GM23338 (cell line): ENCODE data around the gene CCDC6. TPM values are rescaled to one million over a fixed set of nuclear protein-coding genes. Genes with fewer than 3 reads are reported as not detected.

Source experiments
- ATAC-seq: fragments of 200-7000 bp; cut with Tn5 transposase; 3 replicates; pipeline ENCODE4 v1.9.1; 2020
- DNase-seq: peaks from one replicate; pipeline ENCODE4 v3.0.0-alpha.2; 2015; ENCODE audit warnings: low spot score
- H2AFZ ChIP-seq: fragments of 200-600 bp; sonication (generic); 2 replicates; pipeline ENCODE4 v1.8.0; 2016; ENCODE audit warnings: antibody characterized with exemption, mild to moderate bottlenecking, moderate library complexity
- H3F3A ChIP-seq: fragments of 200-600 bp; sonication (generic); replicated peaks from 2 replicates; pipeline ENCODE4 v1.8.0; 2017; ENCODE audit warnings: antibody characterized with exemption, mixed run types, low read depth
- H3K27ac ChIP-seq: fragments of 200-600 bp; sonication (generic); 2 replicates; pipeline ENCODE4 v1.6.1; 2016; ENCODE audit warnings: low read depth
- H3K27me3 ChIP-seq: fragments of 200-600 bp; sonication (generic); 2 replicates; pipeline ENCODE4 v1.8.0; 2016; ENCODE audit warnings: mild to moderate bottlenecking, mixed run types, moderate library complexity; ENCODE audit not compliant: insufficient read depth
- H3K36me3 ChIP-seq: fragments of 200-600 bp; sonication (generic); 2 replicates; pipeline ENCODE4 v1.8.0; 2016; ENCODE audit warnings: mild to moderate bottlenecking; ENCODE audit not compliant: insufficient read depth
- H3K4me1 ChIP-seq: fragments of 200-600 bp; sonication (generic); 2 replicates; pipeline ENCODE4 v1.8.0; 2016; ENCODE audit warnings: mild to moderate bottlenecking, moderate library complexity; ENCODE audit not compliant: insufficient read depth
- H3K4me2 ChIP-seq: fragments of 200-600 bp; sonication (generic); 2 replicates; pipeline ENCODE4 v1.7.1; 2017; ENCODE audit warnings: mixed run types
- H3K4me3 ChIP-seq: fragments of 200-600 bp; sonication (generic); 2 replicates; pipeline ENCODE4 v1.6.1; 2016; ENCODE audit warnings: mixed run types
- H3K79me2 ChIP-seq: fragments of 200-600 bp; sonication (generic); replicated peaks from 2 replicates; pipeline ENCODE4 v1.8.0; 2017; ENCODE audit warnings: mild to moderate bottlenecking; ENCODE audit not compliant: insufficient read depth
- H3K9me2 ChIP-seq: fragments of 200-600 bp; sonication (generic); 2 replicates; pipeline ENCODE4 v1.8.0; 2017; ENCODE audit not compliant: insufficient read depth
- H4K20me1 ChIP-seq: fragments of 200-600 bp; sonication (generic); replicated peaks from 2 replicates; pipeline ENCODE4 v1.8.0; 2017; ENCODE audit warnings: mild to moderate bottlenecking; ENCODE audit not compliant: insufficient read depth
- H3K27ac Mint-ChIP-seq: 2 replicates; pipeline ENCODE4 v1.8.0; 2020; ENCODE audit warnings: inconsistent platforms, mild to moderate bottlenecking, moderate library complexity, mixed read lengths
- H3K27me3 Mint-ChIP-seq: 3 replicates; pipeline ENCODE4 v1.8.0; 2022; ENCODE audit warnings: low read depth, mild to moderate bottlenecking, moderate library complexity, mixed read lengths, inconsistent platforms; ENCODE audit not compliant: insufficient read depth, poor library complexity
- H3K36me3 Mint-ChIP-seq: 3 replicates; pipeline ENCODE4 v1.8.0; 2021; ENCODE audit warnings: low read depth, mild to moderate bottlenecking, inconsistent platforms, moderate library complexity, mixed read lengths
- H3K4me1 Mint-ChIP-seq: 3 replicates; pipeline ENCODE4 v1.8.0; 2020; ENCODE audit warnings: mild to moderate bottlenecking, inconsistent platforms, mixed read lengths
- H3K4me3 Mint-ChIP-seq: 3 replicates; pipeline ENCODE4 v1.8.0; 2021; ENCODE audit warnings: moderate library complexity, mild to moderate bottlenecking, inconsistent platforms, mixed read lengths
- H3K9me3 Mint-ChIP-seq: 3 replicates; pipeline ENCODE4 v1.8.0; 2020; ENCODE audit warnings: moderate library complexity, mild to moderate bottlenecking, inconsistent platforms, mixed read lengths
- CREB1 ChIP-seq: fragments of 250-450 bp; sonication (Bioruptor Pico); IDR thresholded peaks from 2 replicates; pipeline ENCODE4 v1.5.0; 2020; ENCODE audit warnings: low read depth, mild to moderate bottlenecking, moderate library complexity
- ZNF331 ChIP-seq: fragments of 250-450 bp; sonication (Bioruptor Pico); IDR thresholded peaks from 2 replicates; pipeline ENCODE4 v1.5.0; 2020; ENCODE audit warnings: low read depth, mild to moderate bottlenecking, moderate library complexity
- polyA plus RNA-seq: library from polyadenylated mRNA; unstranded; fragments of >200 nt; fragmentation: Nextera tagmentation; extraction: Ambion mirVana; gene quantifications from 2 replicates; pipeline ENCODE4 v1.2.1, GENCODE V29; 2016
- total RNA-seq: library from RNA; depleted of rRNA; stranded (reverse); fragments of >200 nt; shearing (Covaris generic); gene quantifications from 2 replicates; pipeline ENCODE4 v1.2.3, GENCODE V29; 2014
- TF ChIP-seq, protein P1 (sequence below): IDR thresholded peaks from 2 replicates; pipeline ENCODE4 v1.6.1; 2016; ENCODE audit warnings: antibody characterized with exemption
- TF ChIP-seq, protein P2 (sequence below): IDR thresholded peaks from one replicate; pipeline ENCODE4 v1.6.1; 2018; ENCODE audit warnings: antibody characterized with exemption; ENCODE audit not compliant: unreplicated experiment

The CCDC6 gene
- total and polyA plus RNA-seq, 2 experiments from 2014 or later, result 32.5 to 66.9 TPM

DNA sequence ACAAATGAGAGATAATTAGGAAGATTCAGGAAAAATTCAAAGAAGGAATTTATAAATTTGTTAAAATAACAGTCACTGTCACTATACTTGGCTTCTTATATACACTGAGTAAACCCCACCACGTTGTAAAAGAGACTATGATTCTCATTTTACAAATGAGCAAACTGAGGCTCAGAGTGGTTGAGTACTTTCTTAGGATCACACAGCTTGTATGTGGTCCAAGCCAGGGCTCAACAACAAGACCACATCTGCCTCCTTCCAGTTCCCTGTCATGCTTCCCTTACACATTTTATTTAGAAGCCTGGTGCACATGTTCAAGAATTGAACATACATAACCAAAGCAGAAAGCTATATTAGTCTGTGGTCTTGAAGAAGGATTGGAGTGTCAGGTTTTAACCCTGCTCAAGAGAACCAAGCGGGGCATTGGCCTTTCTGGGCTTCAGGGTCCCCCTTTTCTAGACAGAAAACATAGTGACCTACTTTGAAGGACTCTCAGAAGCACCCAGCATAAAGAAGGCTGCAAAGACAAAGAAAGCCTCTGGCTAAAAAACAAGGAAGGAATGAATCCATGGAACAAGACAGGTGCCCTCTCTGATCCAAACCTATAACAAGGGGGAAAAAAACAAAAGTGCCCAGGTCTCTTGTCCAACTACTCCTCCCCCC is 153.9 kb downstream of the CCDC6 start:
- H3K27me3 Mint-ChIP-seq, result peaks cover 7% of the 10 kb centered on the region
- no peak overlapping the region for H3K4me3 Mint-ChIP-seq
- no peak overlapping the region for H3K27ac ChIP-seq
- TF ChIP-seq, protein P1, sequence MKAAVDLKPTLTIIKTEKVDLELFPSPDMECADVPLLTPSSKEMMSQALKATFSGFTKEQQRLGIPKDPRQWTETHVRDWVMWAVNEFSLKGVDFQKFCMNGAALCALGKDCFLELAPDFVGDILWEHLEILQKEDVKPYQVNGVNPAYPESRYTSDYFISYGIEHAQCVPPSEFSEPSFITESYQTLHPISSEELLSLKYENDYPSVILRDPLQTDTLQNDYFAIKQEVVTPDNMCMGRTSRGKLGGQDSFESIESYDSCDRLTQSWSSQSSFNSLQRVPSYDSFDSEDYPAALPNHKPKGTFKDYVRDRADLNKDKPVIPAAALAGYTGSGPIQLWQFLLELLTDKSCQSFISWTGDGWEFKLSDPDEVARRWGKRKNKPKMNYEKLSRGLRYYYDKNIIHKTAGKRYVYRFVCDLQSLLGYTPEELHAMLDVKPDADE, result no peak
- no peak for TF ChIP-seq CREB1 (CRISPR knock-in tag)
- TF ChIP-seq, protein P2, sequence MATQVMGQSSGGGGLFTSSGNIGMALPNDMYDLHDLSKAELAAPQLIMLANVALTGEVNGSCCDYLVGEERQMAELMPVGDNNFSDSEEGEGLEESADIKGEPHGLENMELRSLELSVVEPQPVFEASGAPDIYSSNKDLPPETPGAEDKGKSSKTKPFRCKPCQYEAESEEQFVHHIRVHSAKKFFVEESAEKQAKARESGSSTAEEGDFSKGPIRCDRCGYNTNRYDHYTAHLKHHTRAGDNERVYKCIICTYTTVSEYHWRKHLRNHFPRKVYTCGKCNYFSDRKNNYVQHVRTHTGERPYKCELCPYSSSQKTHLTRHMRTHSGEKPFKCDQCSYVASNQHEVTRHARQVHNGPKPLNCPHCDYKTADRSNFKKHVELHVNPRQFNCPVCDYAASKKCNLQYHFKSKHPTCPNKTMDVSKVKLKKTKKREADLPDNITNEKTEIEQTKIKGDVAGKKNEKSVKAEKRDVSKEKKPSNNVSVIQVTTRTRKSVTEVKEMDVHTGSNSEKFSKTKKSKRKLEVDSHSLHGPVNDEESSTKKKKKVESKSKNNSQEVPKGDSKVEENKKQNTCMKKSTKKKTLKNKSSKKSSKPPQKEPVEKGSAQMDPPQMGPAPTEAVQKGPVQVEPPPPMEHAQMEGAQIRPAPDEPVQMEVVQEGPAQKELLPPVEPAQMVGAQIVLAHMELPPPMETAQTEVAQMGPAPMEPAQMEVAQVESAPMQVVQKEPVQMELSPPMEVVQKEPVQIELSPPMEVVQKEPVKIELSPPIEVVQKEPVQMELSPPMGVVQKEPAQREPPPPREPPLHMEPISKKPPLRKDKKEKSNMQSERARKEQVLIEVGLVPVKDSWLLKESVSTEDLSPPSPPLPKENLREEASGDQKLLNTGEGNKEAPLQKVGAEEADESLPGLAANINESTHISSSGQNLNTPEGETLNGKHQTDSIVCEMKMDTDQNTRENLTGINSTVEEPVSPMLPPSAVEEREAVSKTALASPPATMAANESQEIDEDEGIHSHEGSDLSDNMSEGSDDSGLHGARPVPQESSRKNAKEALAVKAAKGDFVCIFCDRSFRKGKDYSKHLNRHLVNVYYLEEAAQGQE, result no peak
- H3K4me2 ChIP-seq, result no peak overlapping the region
- H3K27me3 ChIP-seq, result no peaks in the 10 kb centered on the region
- ATAC-seq (no peak), DNase-seq (no peak)
- H3F3A ChIP-seq, result no peaks in the 10 kb centered on the region
- H2AFZ ChIP-seq, result no peak overlapping the region
- no peaks in the 10 kb centered on the region for H3K36me3 ChIP-seq
- H3K36me3 Mint-ChIP-seq, result no peaks in the 10 kb centered on the region
- H3K9me2 ChIP-seq, result no peaks in the 10 kb centered on the region
- H3K4me1 ChIP-seq, result 0 out of 2 replicates have a peak, but pooled peaks cover 3% of the 10 kb centered on the region
- H3K4me3 ChIP-seq, result no peak overlapping the region
- H3K27ac Mint-ChIP-seq, result no peak overlapping the region
- H3K4me1 Mint-ChIP-seq, result peaks cover 3% of the 10 kb centered on the region; the same call in 2 of the 3 replicates
- no peaks in the 10 kb centered on the region for H4K20me1 ChIP-seq
- no peaks in the 10 kb centered on the region for H3K79me2 ChIP-seq
- no peaks in the 10 kb centered on the region for H3K9me3 Mint-ChIP-seq

DNA sequence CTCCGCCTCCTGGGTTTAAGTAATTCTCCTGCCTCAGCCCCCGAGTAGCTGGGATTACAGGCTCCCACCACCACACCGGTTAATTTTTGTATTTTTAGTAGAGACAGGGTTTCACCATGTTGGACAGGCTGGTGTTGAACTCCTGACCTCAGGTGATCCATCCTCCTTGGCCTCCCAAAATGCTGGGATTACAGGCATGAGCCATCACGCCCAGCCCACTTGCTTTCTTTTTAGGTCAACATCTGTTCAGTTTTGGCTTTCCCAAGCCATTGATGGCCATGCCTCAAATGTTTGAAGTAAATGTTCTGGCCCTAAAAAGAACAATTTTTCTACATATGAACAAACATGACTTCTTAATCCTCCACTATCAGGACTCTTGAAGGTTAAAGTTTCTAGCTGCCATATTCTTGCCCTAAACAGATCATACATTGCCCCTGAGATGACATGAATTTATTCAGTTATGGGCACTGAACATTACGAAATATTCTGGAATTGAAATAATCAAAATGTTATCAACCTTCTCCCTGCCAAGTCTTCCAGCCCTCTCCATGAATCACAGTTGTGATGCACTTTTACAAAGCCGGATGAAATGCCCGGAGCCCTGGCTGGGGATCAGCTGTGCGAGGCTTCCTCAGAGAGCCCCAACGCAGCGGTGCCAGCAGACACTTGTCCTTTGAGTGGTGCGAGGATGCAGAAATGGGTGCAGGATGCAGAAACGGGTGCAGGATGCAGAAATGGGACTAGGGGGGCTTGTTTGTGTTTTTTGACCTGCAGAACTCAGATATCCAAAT is 156.0 kb downstream of the CCDC6 start:
- no peaks in the 10 kb centered on the region for H3K4me1 ChIP-seq
- DNase-seq, result no peak
- no peaks in the 10 kb centered on the region for H3F3A ChIP-seq
- no peak overlapping the region for H3K27ac ChIP-seq
- no peak overlapping the region for H3K27ac Mint-ChIP-seq
- H3K9me3 Mint-ChIP-seq, result peaks cover 4% of the 10 kb centered on the region; the same call in 1 of the 3 replicates
- no peak overlapping the region for H3K4me2 ChIP-seq
- no peaks in the 10 kb centered on the region for H3K4me1 Mint-ChIP-seq
- H3K9me2 ChIP-seq, result no peaks in the 10 kb centered on the region
- no peaks in the 10 kb centered on the region for H3K36me3 ChIP-seq
- H3K27me3 ChIP-seq, result no peaks in the 10 kb centered on the region
- no peak for ATAC-seq
- no peak overlapping the region for H3K4me3 Mint-ChIP-seq
- H3K4me3 ChIP-seq, result no peak overlapping the region
- no peaks in the 10 kb centered on the region for H3K79me2 ChIP-seq
- H3K36me3 Mint-ChIP-seq, result no peaks in the 10 kb centered on the region
- H3K27me3 Mint-ChIP-seq, result peaks cover 7% of the 10 kb centered on the region
- no peaks in the 10 kb centered on the region for H4K20me1 ChIP-seq
- TF ChIP-seq ZNF331, result no peak
- no peak overlapping the region for H2AFZ ChIP-seq
